Measurements from ENCODE around the gene SPATA46.

The SPATA46 gene

DNA sequence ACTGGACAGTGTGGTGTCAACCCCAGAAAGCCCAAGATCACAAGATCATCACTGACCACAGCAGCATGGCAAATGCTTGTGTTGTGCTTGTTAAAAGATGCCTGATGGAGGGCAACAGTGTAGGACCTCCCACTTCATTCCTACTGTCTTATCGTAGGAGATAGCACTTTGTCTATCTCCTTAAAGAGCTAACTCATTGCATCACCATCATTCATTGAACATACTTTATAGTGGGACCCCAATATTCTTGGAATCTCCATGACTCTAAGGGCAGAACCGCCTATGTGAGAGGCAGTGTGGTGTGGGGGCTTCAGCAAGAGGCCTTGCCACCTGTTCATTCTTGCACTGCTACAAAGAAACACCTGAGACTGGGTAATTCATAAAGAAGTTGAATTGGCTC, 40.3 kb upstream of the SPATA46 start:
- no peak for DNase-seq (ENCODE audit: low read depth)
- no peak overlapping the region for H3K4me3 ChIP-seq (ENCODE audit: low read length)

DNA sequence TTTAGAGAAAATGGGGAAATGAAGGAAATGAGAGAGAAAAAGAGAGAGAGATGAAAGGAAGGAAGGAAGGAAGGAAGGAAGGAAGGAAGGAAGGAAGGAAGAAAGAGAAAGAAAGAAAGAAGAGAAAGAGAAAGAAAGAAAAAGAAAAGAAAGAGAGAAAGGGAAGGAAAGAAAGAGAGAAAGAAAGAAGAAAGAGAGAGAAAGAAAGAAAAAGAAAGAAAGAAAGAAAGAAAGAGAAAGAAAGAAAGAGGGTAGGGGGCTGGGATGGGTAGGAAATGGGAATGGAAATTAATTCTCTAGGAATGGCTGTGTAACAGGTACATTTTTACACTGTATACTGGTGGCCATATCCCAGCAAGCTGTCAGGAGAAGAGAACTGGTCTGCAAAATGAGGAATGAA, 39.6 kb upstream of the SPATA46 start:
- TF ChIP-seq, protein P1, sequence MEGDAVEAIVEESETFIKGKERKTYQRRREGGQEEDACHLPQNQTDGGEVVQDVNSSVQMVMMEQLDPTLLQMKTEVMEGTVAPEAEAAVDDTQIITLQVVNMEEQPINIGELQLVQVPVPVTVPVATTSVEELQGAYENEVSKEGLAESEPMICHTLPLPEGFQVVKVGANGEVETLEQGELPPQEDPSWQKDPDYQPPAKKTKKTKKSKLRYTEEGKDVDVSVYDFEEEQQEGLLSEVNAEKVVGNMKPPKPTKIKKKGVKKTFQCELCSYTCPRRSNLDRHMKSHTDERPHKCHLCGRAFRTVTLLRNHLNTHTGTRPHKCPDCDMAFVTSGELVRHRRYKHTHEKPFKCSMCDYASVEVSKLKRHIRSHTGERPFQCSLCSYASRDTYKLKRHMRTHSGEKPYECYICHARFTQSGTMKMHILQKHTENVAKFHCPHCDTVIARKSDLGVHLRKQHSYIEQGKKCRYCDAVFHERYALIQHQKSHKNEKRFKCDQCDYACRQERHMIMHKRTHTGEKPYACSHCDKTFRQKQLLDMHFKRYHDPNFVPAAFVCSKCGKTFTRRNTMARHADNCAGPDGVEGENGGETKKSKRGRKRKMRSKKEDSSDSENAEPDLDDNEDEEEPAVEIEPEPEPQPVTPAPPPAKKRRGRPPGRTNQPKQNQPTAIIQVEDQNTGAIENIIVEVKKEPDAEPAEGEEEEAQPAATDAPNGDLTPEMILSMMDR (IDR thresholded peaks at IDR 0.05; ENCODE audit: insufficient read depth, low read depth, low read length, missing control alignments): no peak
- no peak for DNase-seq (ENCODE audit: low read depth)
- no peak overlapping the region for H3K4me3 ChIP-seq (ENCODE audit: low read length)

More for the DNA sequence above, 40.3 kb upstream of the SPATA46 start:
- TF ChIP-seq, protein P1 (IDR thresholded peaks at IDR 0.05; ENCODE audit: insufficient read depth, low read depth, low read length, missing control alignments): no peak

DNA sequence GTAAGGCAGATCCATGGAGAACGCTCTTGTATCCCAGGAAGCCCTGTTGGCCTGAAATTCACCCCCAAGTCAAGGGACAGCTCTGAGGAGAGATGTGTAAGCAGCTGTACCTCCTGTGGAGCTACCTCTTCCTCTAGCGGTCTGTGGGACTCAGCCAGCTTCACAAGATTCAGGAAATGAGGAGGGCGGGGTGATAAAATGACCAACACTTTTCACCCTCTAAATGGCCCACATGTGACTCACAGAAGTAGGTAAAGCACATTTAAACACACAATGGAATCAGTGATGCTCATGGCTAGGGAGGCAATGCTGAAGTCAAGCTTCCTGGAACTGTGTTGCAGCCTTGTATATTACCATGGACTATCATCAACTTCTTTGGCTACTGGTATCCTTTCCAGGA, 35.3 kb upstream of the SPATA46 start, which contains the start of gene SH2D1B:
TSS of gene SH2D1B (minus strand) at position 135 of the 400 bp plus-strand sequence. CDS start at position 15, 120 bp downstream.
- no peak within 1 kb of the TSS for H3K4me3 ChIP-seq (ENCODE audit: low read length)
- TF ChIP-seq, protein P1 (IDR thresholded peaks at IDR 0.05; ENCODE audit: insufficient read depth, low read depth, low read length, missing control alignments): no peak
- DNase-seq (ENCODE audit: low read depth): peak; percentile 19

DNA sequence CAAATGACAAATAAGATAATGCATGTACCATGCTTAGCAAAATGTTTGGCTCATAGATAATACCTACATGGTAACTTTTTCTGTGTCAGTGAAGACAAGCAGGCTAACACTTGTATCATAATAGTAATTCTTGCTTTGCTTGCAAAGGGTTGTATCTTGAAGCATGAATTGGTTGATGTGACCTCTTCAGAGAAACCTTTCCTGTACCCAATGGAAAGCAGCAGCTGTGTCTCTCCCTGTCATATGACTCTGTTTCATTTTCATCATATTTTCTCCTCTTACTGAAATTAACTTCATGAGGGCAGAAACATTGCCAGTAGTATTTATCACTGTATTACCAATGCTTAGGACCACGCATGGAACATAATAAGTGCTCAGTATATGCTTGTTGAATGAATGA, 30.9 kb upstream of the SPATA46 start:
- no peak for DNase-seq (ENCODE audit: low read depth)
- no peak overlapping the region for H3K4me3 ChIP-seq (ENCODE audit: low read length)
- TF ChIP-seq, protein P1 (IDR thresholded peaks at IDR 0.05; ENCODE audit: insufficient read depth, low read depth, low read length, missing control alignments): no peak

DNA sequence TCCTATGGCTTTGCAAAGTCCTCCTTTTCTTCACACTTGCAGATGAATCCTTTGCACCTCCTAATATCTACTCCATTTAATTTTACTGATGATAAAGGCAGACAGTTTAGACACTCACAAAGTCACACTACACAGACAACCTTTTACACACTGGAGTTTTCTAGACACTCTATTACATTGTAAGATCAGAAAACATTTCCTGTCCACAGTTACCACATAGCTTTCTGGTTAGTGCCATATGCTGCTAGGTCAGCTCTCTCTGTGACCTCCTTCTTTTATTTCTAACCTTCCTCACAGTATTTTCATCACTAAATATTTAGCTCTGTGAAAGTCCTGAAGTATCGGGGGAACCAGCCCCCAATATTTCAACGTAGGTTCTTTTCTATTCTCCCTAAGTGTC, 30.2 kb upstream of the SPATA46 start:
- H3K4me3 ChIP-seq (ENCODE audit: low read length): no peak overlapping the region
- no peak for DNase-seq (ENCODE audit: low read depth)
- TF ChIP-seq, protein P1 (IDR thresholded peaks at IDR 0.05; ENCODE audit: insufficient read depth, low read depth, low read length, missing control alignments): no peak

DNA sequence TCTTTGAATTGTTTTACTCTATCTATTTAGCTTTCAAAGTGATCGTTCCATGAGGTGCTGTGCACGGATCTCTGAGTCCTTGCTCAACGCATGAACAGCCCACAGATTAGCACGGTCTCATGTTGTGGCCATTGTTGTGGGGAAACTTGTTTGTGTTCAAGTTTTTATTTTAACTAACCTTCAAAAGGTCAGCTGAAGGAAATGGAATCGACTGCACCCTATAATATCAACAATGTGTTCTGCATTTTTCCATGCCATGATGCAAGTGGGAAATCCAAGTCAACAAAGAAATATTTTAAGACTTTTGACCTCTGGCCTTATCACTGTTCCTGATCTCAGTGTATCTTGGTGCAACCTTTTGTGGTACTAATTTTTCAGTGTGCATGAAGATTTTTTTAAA, 29.1 kb upstream of the SPATA46 start:
- no peak overlapping the region for H3K4me3 ChIP-seq (ENCODE audit: low read length)
- TF ChIP-seq, protein P1 (IDR thresholded peaks at IDR 0.05; ENCODE audit: insufficient read depth, low read depth, low read length, missing control alignments): no peak
- DNase-seq (ENCODE audit: low read depth): no peak

DNA sequence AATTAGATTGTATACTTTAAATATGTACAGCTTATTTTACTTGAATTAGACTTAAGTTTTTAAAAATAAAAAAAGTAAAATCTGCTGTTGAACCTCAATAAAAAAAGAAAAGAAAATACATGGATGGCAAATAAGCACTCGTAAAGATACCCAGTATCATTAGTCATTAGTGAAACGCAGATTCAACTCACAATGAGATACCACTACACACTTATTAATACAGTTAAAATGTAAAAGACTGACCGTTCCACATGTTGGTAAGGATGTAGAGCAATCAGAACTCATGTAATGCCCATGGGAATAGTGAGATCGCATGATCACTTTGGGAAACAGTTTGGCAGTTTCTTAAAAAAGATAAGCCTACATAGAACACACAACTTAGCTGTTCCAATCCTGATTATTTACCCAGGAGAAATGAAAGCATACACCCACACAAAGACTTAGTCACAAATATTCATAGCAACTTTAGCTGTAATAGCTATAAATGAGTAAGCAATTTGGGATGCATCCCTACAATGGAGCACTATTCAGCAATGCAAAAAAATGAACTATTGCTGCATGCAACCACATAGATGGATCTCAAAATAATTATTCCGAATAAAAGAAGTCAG, 28.0 kb upstream of the SPATA46 start:
- TF ChIP-seq, protein P1 (IDR thresholded peaks at IDR 0.05; ENCODE audit: insufficient read depth, low read depth, low read length, missing control alignments): no peak
- no peak overlapping the region for H3K4me3 ChIP-seq (ENCODE audit: low read length)
- DNase-seq (ENCODE audit: low read depth): peak; percentile 71

Measured in epithelial cell of esophagus (primary cell).